BLaER1 treated with 17β-estradiol and CSF1 and Interleukin-3, amounts not matched to agents 10 nM and 100 nM (cell line): ENCODE results near the gene UPB1.

ENCODE experiments used
- H3K27ac ChIP-seq, 11 experiments: shearing (Covaris generic); formaldehyde crosslinking; 2 replicates each; pipeline ENCODE4 v1.8.1; 2022
- H3K27me3 ChIP-seq, 11 experiments: shearing (Covaris generic); formaldehyde crosslinking; 2 replicates each; pipeline ENCODE4 v1.8.1; 2022
- H3K36me3 ChIP-seq, 11 experiments: shearing (Covaris generic); formaldehyde crosslinking; 2 replicates each; pipeline ENCODE4 v1.8.1; 2022
- H3K4me1 ChIP-seq, 10 experiments: shearing (Covaris generic); formaldehyde crosslinking; 2 replicates each; pipeline ENCODE4 v1.8.1; 2022
- H3K4me2 ChIP-seq, 11 experiments: shearing (Covaris generic); formaldehyde crosslinking; 2 replicates each; pipeline ENCODE4 v1.8.1; 2022
- H3K4me3 ChIP-seq, 10 experiments: shearing (Covaris generic); formaldehyde crosslinking; 2 replicates each; pipeline ENCODE4 v1.8.1; 2022
- H3K9ac ChIP-seq, 11 experiments: shearing (Covaris generic); formaldehyde crosslinking; 2 replicates each; pipeline ENCODE4 v1.8.1; 2022
- H3K9me3 ChIP-seq, 11 experiments: shearing (Covaris generic); formaldehyde crosslinking; replicated peaks in 1 of 11; 2 replicates each; pipeline ENCODE4 v1.8.1; 2022
- H4K20me1 ChIP-seq, 11 experiments: shearing (Covaris generic); formaldehyde crosslinking; 2 replicates each; pipeline ENCODE4 v1.8.1; 2022
- Cebpa-rat ChIP-seq, 11 experiments: shearing (Covaris generic); IDR thresholded peaks; 2 replicates each; pipeline ENCODE4 v1.8.1; 2022

The UPB1 gene

GRCh38 chr22:24536089-24536488 is 41.0 kb downstream of the UPB1 start:
- Histone ChIP-seq H3K9me3 (no peaks in the 10 kb centered on the region), H3K27ac (no peak overlapping the region), H3K4me3 (no peak overlapping the region), H3K27me3 (no peaks in the 10 kb centered on the region), H3K4me1 (peaks cover 0 to 25% (median 11%) of the 10 kb centered on the region in 10 experiments; a peak in 15 of 20 replicates), H3K9ac (no peak overlapping the region), H4K20me1 (peaks cover 0 to 14% (median 8%) of the 10 kb centered on the region in 11 experiments; a peak in 11 of 22 replicates), H3K4me2 (no peak overlapping the region), H3K36me3 (peaks cover 16 to 56% (median 28%) of the 10 kb centered on the region in 11 experiments)
- TF ChIP-seq Cebpa-rat (IDR thresholded peaks at IDR 0.05): no peak

DNA sequence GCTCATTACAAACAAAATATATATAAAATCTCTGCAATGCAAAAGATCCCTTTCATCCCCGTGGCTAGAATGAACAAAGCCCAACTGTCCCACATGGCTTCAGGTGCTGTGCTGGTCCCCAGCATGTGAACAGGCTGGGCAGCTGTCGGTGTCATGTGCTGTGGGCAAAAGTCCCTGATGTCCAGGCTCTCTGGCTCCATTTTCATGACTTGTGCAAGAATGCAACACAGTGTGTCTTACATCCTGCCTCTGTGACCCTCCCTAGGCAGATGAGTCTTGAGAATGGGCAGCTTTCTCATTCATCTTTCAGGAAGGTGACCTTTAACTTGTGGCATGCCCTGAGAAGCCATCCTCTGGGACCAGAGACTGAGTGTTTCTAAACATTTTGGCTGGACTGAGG is 45.3 kb downstream of the UPB1 start:
- peaks cover 60 to 99% (median 72%) of the 10 kb centered on the region in 11 experiments for H3K36me3 ChIP-seq
- H3K27me3 ChIP-seq: no peaks in the 10 kb centered on the region
- no peaks in the 10 kb centered on the region for H3K9me3 ChIP-seq
- H3K4me2 ChIP-seq: peak overlapping the region in 3 of 11 experiments; percentile 82 to 91 (median 90); a peak in 4 of 22 replicates
- H3K9ac ChIP-seq: no peak overlapping the region
- H3K27ac ChIP-seq: peak overlapping the region in 3 of 11 experiments; percentile 68 to 74 (median 73); a peak in 4 of 22 replicates
- H3K4me1 ChIP-seq: peaks cover 20 to 53% (median 31%) of the 10 kb centered on the region in 10 experiments; a peak in 19 of 20 replicates
- H3K4me3 ChIP-seq: no peak overlapping the region
- H4K20me1 ChIP-seq: peaks cover 4 to 55% (median 23%) of the 10 kb centered on the region in 11 experiments; a peak in 15 of 22 replicates
- TF ChIP-seq Cebpa-rat (IDR thresholded peaks at IDR 0.05): no peak

DNA sequence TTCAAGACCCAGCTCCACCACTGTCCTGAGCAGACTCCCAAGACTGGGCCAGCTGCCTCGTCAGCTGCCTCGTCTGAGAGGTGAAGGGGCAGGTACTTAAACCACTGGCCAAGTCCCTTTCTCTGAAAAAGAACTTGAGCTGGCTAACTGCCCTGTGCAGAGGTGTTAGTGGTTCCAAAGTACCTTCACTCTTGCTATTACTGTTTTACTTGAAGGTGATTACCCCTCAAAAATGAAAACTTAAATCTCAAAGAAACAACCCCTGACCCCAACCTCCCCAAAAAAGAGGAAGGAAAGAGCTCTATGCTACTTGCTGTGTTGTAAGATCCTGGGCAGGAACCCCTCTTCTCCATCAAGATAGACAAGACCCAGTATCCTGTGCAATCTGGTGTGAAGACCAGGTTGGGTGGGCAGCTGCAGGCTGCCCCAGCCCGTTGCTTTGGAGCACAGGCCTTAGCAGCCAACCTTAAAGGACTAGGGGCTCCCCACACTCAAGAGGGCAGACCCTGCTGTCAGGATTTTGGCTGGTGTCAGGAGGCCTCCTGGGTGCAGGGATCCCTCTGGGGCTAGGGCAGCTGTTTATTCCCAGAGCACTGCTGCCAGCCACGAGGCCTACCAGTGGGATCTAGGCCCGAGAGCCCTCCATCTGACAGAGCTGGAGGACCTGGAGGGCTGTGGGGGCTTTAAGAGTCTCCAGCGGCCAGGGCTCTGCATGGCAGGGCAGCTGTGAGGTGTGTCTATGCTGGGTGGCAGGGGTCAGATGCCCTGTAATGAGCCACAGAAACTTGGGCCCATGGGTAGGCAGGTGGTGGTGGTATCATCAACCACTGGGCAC is 46.8 kb downstream of the UPB1 start:
- TF ChIP-seq Cebpa-rat (IDR thresholded peaks at IDR 0.05): no peak

GRCh38 chr22:24542641-24543040 is 47.5 kb downstream of the UPB1 start:
- peak overlapping the region in 2 of 10 experiments; percentile 34 to 45; a peak in 3 of 20 replicates for H3K4me3 ChIP-seq
- H3K27ac ChIP-seq: peak overlapping the region in 9 of 11 experiments; percentile 53 to 75 (median 68); a peak in 17 of 22 replicates

More for the DNA sequence above, 46.8 kb downstream of the UPB1 start:
- Histone ChIP-seq H3K4me3 (peak overlapping the region in 2 of 10 experiments; percentile 34 to 45; a peak in 6 of 20 replicates), H3K27me3 (no peaks in the 10 kb centered on the region), H3K9me3 (no peaks in the 10 kb centered on the region), H3K36me3 (peaks cover 70 to 99% (median 84%) of the 10 kb centered on the region in 11 experiments), H3K9ac (peak overlapping the region in 10 of 11 experiments; percentile 18 to 62 (median 56); a peak in 17 of 22 replicates), H3K27ac (peak overlapping the region in 9 of 11 experiments; percentile 53 to 75 (median 68); a peak in 18 of 22 replicates), H3K4me2 (peak overlapping the region; percentile 21 to 91 (median 77); a peak in 21 of 22 replicates), H4K20me1 (peaks cover 9 to 64% (median 30%) of the 10 kb centered on the region in 11 experiments; a peak in 16 of 22 replicates), H3K4me1 (peaks cover 20 to 53% (median 31%) of the 10 kb centered on the region in 10 experiments; a peak in 19 of 20 replicates)

DNA sequence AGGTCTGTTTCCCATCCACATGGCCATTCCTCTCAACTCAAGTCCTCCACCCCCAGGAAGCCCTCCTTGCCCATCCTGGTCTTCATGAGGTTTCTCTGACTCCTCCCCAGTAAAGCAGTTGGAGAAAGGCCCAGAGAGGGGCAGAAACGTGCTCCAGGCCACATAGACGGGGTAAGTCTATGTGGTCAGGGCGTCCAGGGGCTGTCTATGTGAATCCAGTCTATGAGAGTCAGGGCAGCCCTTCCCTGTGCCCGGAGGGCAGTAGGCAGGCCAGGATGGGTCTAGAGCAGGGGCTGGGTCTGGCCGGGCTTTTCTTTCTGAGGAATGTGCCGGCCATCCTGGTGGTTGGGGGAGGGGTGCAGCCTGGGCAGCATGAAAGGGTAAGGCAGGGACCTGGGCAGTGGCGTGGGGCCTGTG is 48.1 kb downstream of the UPB1 start:
- Histone ChIP-seq H3K36me3 (peaks cover 83 to 100% (median 93%) of the 10 kb centered on the region in 11 experiments), H3K27ac (peak overlapping the region in 7 of 11 experiments; percentile 65 to 75 (median 69); a peak in 14 of 22 replicates)

More at GRCh38 chr22:24542641-24543040, 47.5 kb downstream of the UPB1 start:
- no peak for TF ChIP-seq Cebpa-rat (IDR thresholded peaks at IDR 0.05)
- Histone ChIP-seq H3K27me3 (no peaks in the 10 kb centered on the region), H3K36me3 (peaks cover 78 to 100% (median 91%) of the 10 kb centered on the region in 11 experiments), H3K4me2 (peak overlapping the region; percentile 21 to 91 (median 77); a peak in 20 of 22 replicates), H3K9ac (peak overlapping the region in 10 of 11 experiments; percentile 1 to 62 (median 56); a peak in 16 of 22 replicates), H3K9me3 (no peaks in the 10 kb centered on the region), H3K4me1 (peaks cover 20 to 53% (median 31%) of the 10 kb centered on the region in 10 experiments; a peak in 19 of 20 replicates), H4K20me1 (peaks cover 16 to 71% (median 37%) of the 10 kb centered on the region in 11 experiments; a peak in 17 of 22 replicates)

GRCh38 chr22:24543679-24544243 is 48.6 kb downstream of the UPB1 start:
- Histone ChIP-seq H3K27ac (peak overlapping the region in 3 of 11 experiments; percentile 73 to 75 (median 74); a peak in 7 of 22 replicates), H3K4me3 (no peak overlapping the region), H3K4me2 (peak overlapping the region in 1 of 11 experiments; percentile 79; a peak in 1 of 22 replicates), H3K27me3 (no peaks in the 10 kb centered on the region), H4K20me1 (peaks cover 27 to 82% (median 48%) of the 10 kb centered on the region in 11 experiments; a peak in 20 of 22 replicates), H3K36me3 (peaks cover 89 to 100% (median 95%) of the 10 kb centered on the region in 11 experiments), H3K4me1 (peaks cover 17 to 49% (median 29%) of the 10 kb centered on the region in 10 experiments; a peak in 19 of 20 replicates), H3K9me3 (no peaks in the 10 kb centered on the region), H3K9ac (peak overlapping the region in 1 of 11 experiments; percentile 57; a peak in 2 of 22 replicates)
- no peak for TF ChIP-seq Cebpa-rat (IDR thresholded peaks at IDR 0.05)

More for the DNA sequence above, 48.1 kb downstream of the UPB1 start:
- peaks cover 20 to 53% (median 31%) of the 10 kb centered on the region in 10 experiments; a peak in 19 of 20 replicates for H3K4me1 ChIP-seq
- TF ChIP-seq Cebpa-rat (IDR thresholded peaks at IDR 0.05): no peak
- H3K27me3 ChIP-seq: no peaks in the 10 kb centered on the region
- peak overlapping the region in 7 of 11 experiments; percentile 48 to 91 (median 82); a peak in 11 of 22 replicates for H3K4me2 ChIP-seq
- H3K9ac ChIP-seq: peak overlapping the region in 6 of 11 experiments; percentile 1 to 57 (median 19); a peak in 5 of 22 replicates
- H4K20me1 ChIP-seq: peaks cover 22 to 77% (median 42%) of the 10 kb centered on the region in 11 experiments; a peak in 18 of 22 replicates
- H3K9me3 ChIP-seq: no peaks in the 10 kb centered on the region
- no peak overlapping the region for H3K4me3 ChIP-seq

- Histone ChIP-seq H3K27me3 (no peaks in the 10 kb centered on the region), H3K9me3 (no peaks in the 10 kb centered on the region), H3K27ac (no peak overlapping the region; a peak in 1 of 22 replicates), H3K9ac (no peak overlapping the region; a peak in 1 of 22 replicates), H3K4me3 (no peak overlapping the region), H3K4me1 (peaks cover 30 to 49% (median 38%) of the 10 kb centered on the region in 10 experiments), H3K36me3 (peaks cover 64 to 88% (median 82%) of the 10 kb centered on the region in 11 experiments), H4K20me1 (peaks cover 65 to 95% (median 79%) of the 10 kb centered on the region in 11 experiments; a peak in 21 of 22 replicates), H3K4me2 (no peak overlapping the region)
- TF ChIP-seq Cebpa-rat (IDR thresholded peaks at IDR 0.05): no peak
Observed at GRCh38 chr22:24548812-24549211, 53.7 kb downstream of the UPB1 start.
